Kidney capillary endothelial cell (primary cell): Measurements from ENCODE around the gene ZIC2.

Source experiments
- DNase-seq: peaks from one replicate; pipeline ENCODE4 v3.0.0-alpha.2; 2018; ENCODE audit warnings: low spot score

ZIC2 gene

GRCh38 chr13:99986741-99987140 is 5.2 kb downstream of the ZIC2 start:
- DNase-seq: no peak

GRCh38 chr13:99987154-99988019 is 5.8 kb downstream of the ZIC2 start:
- DNase-seq: no peak

DNA sequence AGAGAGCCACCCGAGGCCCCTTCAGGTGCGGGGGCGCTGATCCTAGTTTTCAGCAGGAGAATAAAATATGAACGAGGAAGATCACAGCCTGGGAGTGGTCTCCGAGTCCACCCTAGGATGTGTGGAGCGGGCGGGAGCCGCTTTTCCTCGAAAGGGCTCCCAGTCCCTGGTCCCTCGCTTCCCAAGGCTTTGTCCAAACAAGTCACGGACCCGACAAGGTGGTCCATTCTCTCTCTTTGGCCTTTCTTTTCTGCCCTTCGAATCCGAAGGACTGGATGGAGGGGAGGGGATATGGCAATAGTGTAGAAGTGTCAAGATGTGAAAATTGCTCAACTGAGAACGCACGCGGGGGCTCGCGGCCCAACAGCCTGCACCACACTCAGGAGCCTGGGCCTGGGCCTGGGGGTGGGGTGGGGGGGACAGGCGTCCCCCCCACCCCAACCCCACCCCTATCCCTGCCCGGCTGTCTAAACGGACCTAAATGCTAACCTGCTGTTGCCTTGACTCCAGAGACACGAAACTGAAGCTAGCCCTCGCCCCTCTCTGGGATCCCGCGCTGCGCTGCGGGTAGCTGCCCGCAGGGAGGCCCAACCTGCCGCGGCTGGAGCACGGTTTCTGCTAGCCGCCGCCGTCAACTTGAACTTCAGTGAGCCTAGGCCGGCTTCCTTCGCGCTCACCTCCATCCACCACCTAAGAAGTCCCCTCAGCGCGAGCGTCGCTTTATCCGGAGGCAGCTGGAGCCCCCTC is 7.1 kb downstream of the ZIC2 start:
- no peak for DNase-seq

DNA sequence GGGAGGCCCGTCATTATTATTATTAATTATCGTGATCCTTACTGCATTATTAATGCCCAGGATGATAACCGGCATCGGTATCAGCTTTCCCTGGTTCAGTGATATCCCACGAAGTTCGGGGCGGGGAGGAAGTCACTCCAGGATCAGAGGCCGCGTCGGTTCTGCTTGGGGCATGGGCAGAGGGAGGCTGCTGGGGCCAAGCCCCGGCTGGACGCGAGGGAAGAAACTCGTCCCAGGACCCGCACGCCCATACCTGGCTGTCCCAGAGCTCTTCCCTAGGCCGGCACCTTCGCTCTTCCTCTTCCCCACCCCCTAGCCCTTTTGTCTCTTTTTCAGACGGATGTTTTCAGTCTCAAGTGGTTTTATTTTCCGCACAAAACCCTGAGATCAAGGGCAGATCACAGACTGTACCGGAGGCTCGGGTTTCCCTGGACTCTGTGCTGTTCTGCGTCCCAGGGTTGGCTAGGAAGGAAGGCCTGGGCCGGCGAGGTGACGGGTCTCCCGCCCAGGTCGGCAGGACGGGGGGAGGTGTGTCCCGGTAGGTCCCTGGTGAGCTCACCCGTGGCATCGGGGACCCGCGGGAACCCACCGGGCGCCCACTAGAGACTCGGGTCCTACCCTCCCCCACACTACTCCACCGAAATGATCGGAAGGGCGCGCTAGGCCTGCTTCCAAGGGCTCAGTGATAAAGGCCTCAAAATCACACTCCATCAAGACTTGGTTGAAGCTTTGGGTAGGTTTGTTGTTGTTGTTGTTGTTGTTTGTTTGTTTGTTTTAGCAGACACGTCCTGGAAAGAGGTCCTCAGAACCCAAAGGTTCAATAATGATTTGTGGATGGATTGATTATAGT is 7.9 kb downstream of the ZIC2 start:
- no peak for DNase-seq

- DNase-seq: no peak
Measured at GRCh38 chr13:99990126-99990977, 8.8 kb downstream of the ZIC2 start.

DNA sequence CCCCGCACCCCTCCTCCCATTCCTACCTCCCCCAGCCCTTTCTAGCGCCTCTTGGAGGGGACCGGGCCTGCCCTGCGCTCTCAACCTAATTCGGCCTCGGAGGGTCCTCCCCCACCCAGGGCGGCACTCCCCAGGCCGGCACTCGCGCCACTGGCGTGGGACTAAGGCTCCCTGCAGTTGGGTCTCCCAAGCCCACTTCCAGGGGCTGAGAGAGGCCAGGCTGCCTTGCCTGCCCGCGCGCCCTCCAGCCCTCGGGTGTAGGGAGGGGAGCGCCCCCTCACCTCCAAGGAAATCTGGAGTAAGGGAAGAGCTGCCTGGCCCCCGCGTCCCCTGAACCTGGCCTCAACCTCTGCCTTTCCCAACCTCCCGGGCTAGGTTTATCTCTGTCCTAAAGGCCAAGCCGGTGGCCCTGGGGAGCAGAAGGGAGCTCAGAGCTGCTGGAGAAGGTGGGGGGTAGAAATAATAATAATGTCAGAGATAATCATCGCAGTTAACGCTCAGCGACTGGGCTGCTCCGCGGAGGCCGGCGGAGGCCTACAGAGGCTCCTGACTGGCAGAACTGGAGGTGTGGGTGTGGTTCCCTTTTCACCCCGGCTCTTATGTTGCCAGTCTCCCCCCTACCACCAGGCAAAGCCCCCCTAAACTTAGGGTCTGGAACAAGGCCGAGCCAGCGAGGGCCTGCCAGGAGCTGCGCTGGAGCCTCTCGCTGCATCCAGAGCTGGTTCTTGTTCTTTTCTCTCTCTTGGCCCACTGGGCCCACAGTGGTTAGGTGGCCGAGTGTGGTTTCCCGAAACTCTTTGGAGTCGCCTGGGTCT is 9.6 kb downstream of the ZIC2 start:
- no peak for DNase-seq

DNA sequence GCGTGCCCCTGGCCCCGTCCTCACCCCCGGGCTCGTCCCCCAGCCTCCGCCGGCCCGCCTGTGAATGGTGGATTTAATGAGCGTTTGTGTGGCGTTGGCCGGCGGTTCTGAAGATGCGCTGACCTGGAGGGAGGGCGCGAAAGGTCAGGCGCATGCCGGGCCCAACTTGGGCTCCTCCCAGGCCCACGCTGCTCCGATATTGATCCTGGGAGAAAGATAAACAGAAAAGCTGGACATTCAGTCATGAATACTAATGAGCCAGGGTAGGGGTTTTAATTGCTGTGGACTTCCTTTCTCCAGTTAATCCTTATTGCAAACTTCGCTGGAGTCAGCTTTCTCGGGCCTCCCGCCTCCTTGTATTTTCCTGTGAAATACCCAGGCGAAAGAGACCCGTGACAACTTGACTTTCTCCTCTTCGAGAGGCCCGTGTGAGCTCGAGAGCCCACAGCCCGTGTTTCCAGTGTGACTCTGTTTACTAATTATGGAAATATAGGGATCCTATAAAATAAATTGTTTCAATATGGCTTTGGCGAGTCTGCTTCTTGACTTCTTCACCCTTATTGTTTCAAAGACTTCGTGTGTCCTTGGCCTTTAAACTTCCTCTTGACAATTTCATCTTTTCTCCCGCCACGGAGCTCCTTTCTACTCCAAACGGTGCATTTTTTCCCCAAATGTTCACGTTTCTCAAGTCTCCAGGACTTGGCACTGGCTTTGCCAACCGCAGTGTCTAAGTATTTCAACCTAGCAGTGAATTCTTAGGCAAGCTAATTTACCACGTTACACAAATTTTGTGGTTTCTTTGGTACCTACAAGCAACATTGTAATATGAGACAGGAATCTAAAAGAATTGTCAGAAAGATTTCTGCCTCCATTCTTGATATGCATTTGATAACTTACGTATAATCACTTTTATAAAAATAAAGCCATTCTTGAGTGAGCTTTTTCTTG is 10.5 kb downstream of the ZIC2 start:
- no peak for DNase-seq

DNA sequence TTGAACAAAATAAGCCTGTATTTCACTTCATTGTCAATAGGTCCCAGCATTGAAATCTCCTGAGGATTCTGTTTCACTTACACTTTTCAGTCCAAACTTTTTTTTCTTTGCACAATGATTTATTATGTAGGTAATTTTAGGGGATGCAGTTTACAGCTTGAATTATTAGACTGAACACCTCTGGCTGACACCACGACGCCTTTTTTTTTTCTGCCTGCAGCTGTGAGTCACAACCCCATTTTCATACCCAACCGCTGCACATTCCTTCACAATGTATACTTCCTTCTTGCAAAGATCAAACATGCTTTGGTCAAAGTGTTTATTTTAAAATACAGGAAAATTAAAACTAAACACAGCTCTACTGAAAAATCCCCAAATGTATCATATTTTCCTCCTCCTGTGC is 11.4 kb downstream of the ZIC2 start:
- no peak for DNase-seq

DNA sequence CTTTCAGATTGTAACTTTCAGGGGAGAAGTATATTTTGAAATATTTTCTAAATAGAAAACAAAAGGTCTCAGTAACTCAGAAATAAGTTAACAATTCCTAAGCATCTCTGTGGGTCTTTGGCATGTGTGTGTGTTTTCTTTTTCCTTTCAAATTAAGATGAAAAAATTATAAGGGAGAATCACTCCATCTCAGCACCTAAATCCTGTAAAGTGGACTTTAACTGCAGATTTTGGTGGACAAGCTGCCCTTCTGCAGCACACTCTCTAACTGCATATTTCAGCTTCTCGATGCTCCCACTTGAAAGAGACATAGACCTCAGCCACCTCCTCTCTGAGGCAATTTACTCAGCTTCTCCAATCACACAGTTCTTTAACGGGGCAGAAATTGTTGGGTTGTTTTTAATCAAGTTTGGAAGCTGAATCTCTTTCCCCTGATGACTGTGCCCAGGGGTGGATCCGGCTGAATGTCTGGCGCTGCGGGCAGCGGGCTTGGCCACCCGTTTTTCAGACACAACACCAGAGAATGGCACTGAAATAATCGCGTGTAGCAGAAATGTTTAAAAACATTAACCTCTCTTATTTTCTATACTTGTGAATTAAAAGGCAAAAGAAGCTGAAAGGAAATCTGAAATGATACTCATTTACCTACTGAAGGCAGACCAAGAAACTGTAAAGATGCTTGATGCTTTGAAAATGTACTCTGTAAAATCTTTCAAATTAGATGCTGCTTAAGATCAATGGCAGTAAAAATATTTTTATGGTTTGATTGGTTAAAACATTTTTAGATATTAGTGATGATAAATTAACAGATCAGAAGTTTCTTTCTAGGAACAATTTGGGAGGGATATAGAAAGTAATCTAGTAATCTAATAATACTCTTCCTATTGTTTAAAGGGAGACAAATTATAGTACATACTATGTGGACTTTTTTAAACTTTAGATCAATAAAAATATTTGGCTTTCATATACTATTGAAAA is 12.4 kb downstream of the ZIC2 start:
- no peak for DNase-seq

DNA sequence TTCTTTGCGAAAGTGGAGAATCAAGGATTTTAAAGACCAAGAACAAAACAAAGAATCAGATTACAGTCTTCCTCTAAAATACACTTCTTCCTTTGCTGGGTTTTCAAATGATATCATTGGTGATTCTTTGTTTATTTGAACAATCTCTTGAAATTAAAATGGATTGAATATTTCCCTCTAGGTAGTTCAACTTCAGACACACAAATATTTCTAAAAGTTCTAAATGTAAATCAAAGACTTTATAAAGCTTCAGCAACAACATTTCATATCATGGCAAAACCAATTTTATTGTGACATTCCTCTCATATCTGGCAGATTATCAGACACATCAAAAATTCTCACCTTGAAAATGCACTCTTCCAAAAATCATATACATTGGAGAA is 13.0 kb downstream of the ZIC2 start:
- no peak for DNase-seq

- DNase-seq: no peak
Measured at GRCh38 chr13:99995104-99995588, 13.6 kb downstream of the ZIC2 start.

DNA sequence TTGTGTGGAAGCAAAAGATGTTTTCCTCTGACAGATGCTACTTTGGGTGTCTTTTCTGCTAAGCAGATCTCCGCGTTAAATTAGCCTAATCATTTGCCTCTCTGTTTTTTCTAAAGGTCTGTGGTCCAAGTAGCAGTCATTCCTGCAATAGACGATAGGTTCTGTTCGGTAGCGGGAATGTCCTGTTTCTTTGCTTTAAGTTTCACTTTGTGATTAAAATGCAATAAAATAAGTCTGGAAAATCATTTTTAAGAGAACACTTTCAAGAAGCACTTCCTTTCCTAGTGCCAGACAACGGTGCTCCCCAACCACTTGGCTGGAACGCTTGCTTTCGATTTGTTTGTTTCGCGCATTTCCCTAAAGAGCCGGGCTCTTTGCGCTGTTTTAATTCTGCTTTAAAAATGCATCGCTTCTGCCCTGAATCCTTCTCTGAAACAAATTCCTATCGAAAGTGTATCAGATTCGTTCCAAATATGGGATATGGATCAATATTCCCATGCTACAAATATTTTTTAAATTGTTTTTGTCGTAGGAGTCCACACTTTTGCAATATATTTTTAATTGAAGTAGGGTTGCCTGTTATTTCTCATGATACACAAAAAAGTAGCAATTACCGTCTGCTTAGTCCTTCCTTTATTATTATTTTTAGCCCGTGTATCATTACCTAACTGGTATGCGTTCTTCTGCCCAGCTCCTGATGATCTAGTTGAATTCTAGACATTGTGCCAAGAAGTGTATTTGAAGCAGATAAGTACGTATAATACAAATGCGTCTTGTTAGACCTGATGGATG is 14.2 kb downstream of the ZIC2 start:
- DNase-seq: no peak

DNA sequence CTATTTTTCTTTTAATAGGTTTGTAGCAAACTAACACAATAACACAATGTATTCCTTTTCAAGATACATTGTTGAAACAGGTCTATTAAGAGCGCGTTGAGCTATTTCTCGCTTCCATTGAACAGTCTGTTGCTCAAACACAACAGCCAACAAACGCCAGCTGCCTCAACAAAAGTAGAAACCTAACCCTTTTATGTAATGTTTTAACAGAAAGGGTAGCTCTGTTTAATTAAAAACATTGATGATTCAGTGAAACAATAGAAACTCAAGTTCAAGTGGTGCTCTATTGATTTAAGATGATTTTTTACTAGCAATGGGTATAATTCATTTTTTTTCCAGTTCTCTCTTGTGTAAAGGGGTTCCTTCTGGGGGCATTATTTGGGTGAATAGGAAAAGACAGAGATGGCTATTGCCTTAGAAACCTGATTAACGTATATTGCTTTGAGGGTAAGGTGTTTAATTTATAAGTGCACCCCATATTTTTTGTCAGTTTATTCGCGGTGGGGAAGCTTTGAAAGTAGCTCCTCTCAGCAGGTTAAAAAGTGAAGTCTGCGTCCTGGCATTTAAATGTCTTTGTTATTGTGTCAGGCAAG is 14.9 kb downstream of the ZIC2 start:
- no peak for DNase-seq

GRCh38 chr13:99997702-99998214 is 16.2 kb downstream of the ZIC2 start:
- no peak for DNase-seq

GRCh38 chr13:99998261-99998660 is 16.7 kb downstream of the ZIC2 start:
- DNase-seq: no peak

DNA sequence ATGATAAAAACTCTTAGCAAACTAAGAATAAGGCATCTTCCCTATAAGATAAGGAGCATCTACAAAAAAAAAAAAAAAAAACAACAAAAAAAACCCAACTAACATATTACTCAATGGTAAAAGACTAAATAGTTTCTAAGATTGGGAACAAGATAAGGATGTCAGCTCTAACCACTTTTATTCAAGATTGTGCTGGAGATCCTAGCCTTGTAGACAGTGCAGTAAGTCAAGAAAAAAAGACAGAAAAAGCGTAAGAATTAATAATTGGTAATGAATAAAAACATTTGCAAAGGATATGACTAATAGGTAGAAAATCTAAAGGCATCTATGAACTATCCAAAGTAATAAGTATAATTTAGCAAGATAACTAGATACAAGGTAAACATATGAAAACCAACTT is 33.0 kb downstream of the ZIC2 start:
- DNase-seq: no peak
